ENCODE results near the gene ITGAE. TPM values are rescaled to one million over a fixed set of nuclear protein-coding genes. Genes with fewer than 3 reads are reported as not detected.

Gene ITGAE
- total RNA-seq, 2 experiments from 2014 or later: 31.8 to 32.4 TPM

DNA sequence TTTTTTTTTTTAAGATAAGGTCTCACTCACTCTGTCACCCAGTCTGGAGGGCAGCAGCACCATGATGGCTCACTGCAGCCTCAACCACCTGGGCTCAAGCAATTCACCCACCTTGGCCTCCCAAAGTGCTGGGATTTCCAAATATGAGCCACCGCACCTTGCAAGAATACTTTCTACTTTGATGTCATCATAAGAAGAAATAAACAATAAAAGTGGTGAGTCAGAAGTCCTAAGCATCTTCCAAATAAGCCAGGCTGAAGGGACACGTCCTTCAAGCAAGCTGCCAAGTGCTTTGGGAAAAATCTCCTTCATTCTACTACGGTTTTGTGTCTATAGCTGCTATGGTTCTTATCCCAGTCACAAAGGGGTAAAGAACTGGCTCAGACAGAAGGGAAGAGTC lies 57.0 kb downstream of the ITGAE start:
- CTCF ChIA-PET: interaction anchor here (1.0 kb wide), 1 partner anchor 101 kb away, joined by 3 read pairs; no protein-coding TSS in a partner anchor
- POLR2A ChIA-PET: no interaction called here
- H3K4me1 Mint-ChIP-seq (ENCODE audit: low read depth): peaks cover 29% of the 10 kb centered on the region

DNA sequence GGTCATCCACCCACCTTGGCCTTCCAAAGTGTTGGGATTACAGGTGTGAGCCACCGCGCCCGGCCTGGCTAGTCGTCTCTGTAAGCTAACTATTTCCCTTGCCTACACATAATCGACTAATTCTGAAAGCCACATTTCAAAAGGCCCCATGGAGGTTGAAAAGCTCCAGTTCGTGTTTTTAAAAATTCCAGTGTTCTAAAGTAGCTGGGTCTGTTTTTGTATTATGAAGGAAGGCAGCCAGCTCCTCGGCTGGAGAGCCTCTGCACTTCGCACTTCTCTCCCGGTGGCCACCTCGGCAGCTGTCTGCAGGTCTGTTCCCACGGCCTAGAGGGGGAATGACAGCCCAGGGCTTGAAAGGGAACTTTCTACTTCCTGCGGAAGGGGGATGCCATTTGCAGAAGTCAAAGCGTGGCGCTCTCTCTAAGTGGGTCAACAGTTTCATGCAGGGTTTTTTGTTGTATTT lies 60.3 kb downstream of the ITGAE start:
- DNase-seq (peak; percentile 66), ATAC-seq (peak; percentile 29)
- Mint-ChIP-seq H3K4me1 (ENCODE audit: low read depth) (peaks cover 33% of the 10 kb centered on the region), H3K4me3 (peak overlapping the region; percentile 20), H3K27ac (peak overlapping the region; percentile 82), H3K27me3 (no peaks in the 10 kb centered on the region), H3K36me3 (ENCODE audit: low read depth) (peaks cover 1% of the 10 kb centered on the region), H3K9me3 (no peaks in the 10 kb centered on the region)
- intact Hi-C loops (cut with micrococcal nuclease): no loop called here
- POLR2A ChIA-PET: interaction anchor here (0.8 to 4.7 kb wide), 7 partner anchors 8 to 103 kb away, joined by 3 to 33 read pairs (median 4); partner anchors contain the start of gene HASPIN
- no peak for TF ChIP-seq CTCF (IDR thresholded peaks at IDR 0.05)
- CTCF ChIA-PET: interaction anchor here (0.6 to 9.6 kb wide), 13 partner anchors 9 to 159 kb away, joined by 3 to 367 read pairs (median 5); partner anchors contain the start of genes HASPIN, ITGAE and NCBP3

More for the DNA sequence above, 57.0 kb downstream of the ITGAE start:
- no peak for DNase-seq
- no peak for ATAC-seq
- Mint-ChIP-seq H3K27me3 (no peaks in the 10 kb centered on the region), H3K4me3 (no peak overlapping the region), H3K27ac (no peak overlapping the region), H3K36me3 (ENCODE audit: low read depth) (peaks cover 1% of the 10 kb centered on the region), H3K9me3 (no peaks in the 10 kb centered on the region)
- no peak for TF ChIP-seq CTCF (IDR thresholded peaks at IDR 0.05)
- intact Hi-C loops (cut with micrococcal nuclease): no loop called here

- intact Hi-C loops (cut with micrococcal nuclease): loop anchor here (5.0 kb wide), 2 partner anchors 68 to 108 kb away; partner anchors contain the start of gene NCBP3
- Mint-ChIP-seq H3K27me3 (no peaks in the 10 kb centered on the region), H3K27ac (no peak overlapping the region), H3K4me3 (no peak overlapping the region), H3K9me3 (no peaks in the 10 kb centered on the region), H3K36me3 (ENCODE audit: low read depth) (peaks cover 1% of the 10 kb centered on the region), H3K4me1 (ENCODE audit: low read depth) (peaks cover 33% of the 10 kb centered on the region)
- DNase-seq: no peak
- no peak for ATAC-seq
- CTCF ChIA-PET: interaction anchor here (0.7 to 9.6 kb wide), 22 partner anchors 11 to 125 kb away, joined by 3 to 367 read pairs (median 16); partner anchors contain the start of genes HASPIN, ITGAE and NCBP3
- TF ChIP-seq CTCF (IDR thresholded peaks at IDR 0.05): no peak
- POLR2A ChIA-PET: interaction anchor here (1.2 to 4.7 kb wide), 4 partner anchors 7 to 90 kb away, joined by 3 to 33 read pairs (median 12); no protein-coding TSS in a partner anchor
Measured at GRCh38 chr17:3739422-3740124, 61.4 kb downstream of the ITGAE start.

GRCh38 chr17:3738562-3739295 lies 62.3 kb downstream of the ITGAE start:
- TF ChIP-seq CTCF (IDR thresholded peaks at IDR 0.05): no peak
- H3K27me3 Mint-ChIP-seq: no peaks in the 10 kb centered on the region
- ChIA-PET POLR2A (interaction anchor here (1.2 to 4.7 kb wide), 8 partner anchors 11 to 107 kb away, joined by 3 to 33 read pairs (median 7); partner anchors contain the start of genes ITGAE and NCBP3), CTCF (interaction anchor here (0.8 to 9.6 kb wide), 42 partner anchors 13 to 690 kb away, joined by 3 to 367 read pairs (median 11); partner anchors contain the start of genes CTNS, HASPIN, ITGAE and NCBP3)
- H3K9me3 Mint-ChIP-seq: no peaks in the 10 kb centered on the region
- intact Hi-C loops (cut with micrococcal nuclease): loop anchor here (1.0 to 5.0 kb wide), 3 partner anchors 69 to 109 kb away; partner anchors contain the start of gene NCBP3
- peak overlapping the region; percentile 26 for H3K27ac Mint-ChIP-seq
- H3K4me3 Mint-ChIP-seq: no peak overlapping the region
- ATAC-seq (peak; percentile 87), DNase-seq (peak; percentile 93)
- H3K4me1 Mint-ChIP-seq (ENCODE audit: low read depth): peaks cover 33% of the 10 kb centered on the region
- H3K36me3 Mint-ChIP-seq (ENCODE audit: low read depth): peaks cover 1% of the 10 kb centered on the region

Measured in activated CD8-positive, alpha-beta T cell treated with anti-CD3 and anti-CD28 coated beads for 36 hours (primary cell).